Activated CD4-positive, alpha-beta T cell treated with anti-CD3 and anti-CD28 coated beads, Interleukin-2, amount 50 U/mL, for 1 hour (primary cell): ENCODE results near the gene AADAC.
"Not testable (repeated sequence)": the region's sequence is repeated elsewhere in the genome, so short reads cannot be mapped to it uniquely, and the experiment has no call there.

Source experiments
- DNase-seq: peaks from one replicate; pipeline ENCODE4 v3.0.0-alpha.2; 2020

AADAC gene

GRCh38 chr3:151859233-151859673 lies 45.3 kb downstream of the AADAC start:
- DNase-seq = no peak

GRCh38 chr3:151859905-151860304 lies 46.0 kb downstream of the AADAC start:
- no peak for DNase-seq

GRCh38 chr3:151863611-151864010 lies 49.7 kb downstream of the AADAC start:
- DNase-seq = no peak

- no peak for DNase-seq
These were observed 50.6 kb downstream of the AADAC start for GRCh38 chr3:151864423-151865101.

- no peak for DNase-seq
These were observed 52.9 kb downstream of the AADAC start for GRCh38 chr3:151866711-151867410.

GRCh38 chr3:151867666-151868065 lies 53.8 kb downstream of the AADAC start:
- DNase-seq = no peak

- no peak for DNase-seq
These were observed 55.3 kb downstream of the AADAC start for GRCh38 chr3:151869181-151869580.

- DNase-seq = no peak
These were observed 57.9 kb downstream of the AADAC start for GRCh38 chr3:151871639-151872468.

- DNase-seq = no peak
These were observed 59.5 kb downstream of the AADAC start, which contains the start of gene SUCNR1 for GRCh38 chr3:151873398-151873797. Gene SUCNR1 (plus strand): TSS chr3:151873643. CDS start chr3:151879893, 6,250 bp downstream.

- not testable (repeated sequence) for DNase-seq
These were observed 60.2 kb downstream of the AADAC start for GRCh38 chr3:151874079-151874478.

- DNase-seq = no peak
These were observed 61.8 kb downstream of the AADAC start for GRCh38 chr3:151875759-151876158.

GRCh38 chr3:151877269-151877668 lies 63.4 kb downstream of the AADAC start:
- DNase-seq = no peak
